Erythroblast (primary cell): ENCODE measurements around the gene LDB3.

Experiments
- GATA1 ChIP-seq: IDR thresholded peaks from 2 replicates; pipeline ENCODE4 v1.6.1; 2011; ENCODE audit warnings: low read depth, mild to moderate bottlenecking, control low read depth, low read length, moderate library complexity
- POLR2A ChIP-seq: IDR thresholded peaks from 2 replicates; pipeline ENCODE4 v1.6.1; 2011; ENCODE audit warnings: mild to moderate bottlenecking, low read length

DNA sequence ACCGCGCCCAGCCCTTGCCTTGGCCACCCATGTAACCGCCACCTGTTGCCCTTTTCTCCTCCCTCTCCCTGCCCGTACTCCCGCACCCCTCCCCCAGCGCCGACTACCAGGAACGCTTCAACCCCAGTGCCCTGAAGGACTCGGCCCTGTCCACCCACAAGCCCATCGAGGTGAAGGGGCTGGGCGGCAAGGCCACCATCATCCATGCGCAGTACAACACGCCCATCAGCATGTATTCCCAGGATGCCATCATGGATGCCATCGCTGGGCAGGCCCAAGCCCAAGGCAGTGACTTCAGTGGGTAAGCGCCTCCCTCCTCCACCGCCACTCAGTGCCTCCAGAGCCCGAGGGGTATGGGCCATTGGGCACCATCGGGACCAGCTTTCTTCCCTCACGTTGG, 18.7 kb downstream of the LDB3 start:
- TF ChIP-seq POLR2A (no peak), GATA1 (no peak)
